Retinal pigment epithelial cell (primary cell): Measurements from ENCODE around the gene AK5.

Experiments used
- DNase-seq: peaks from one replicate; pipeline ENCODE4 v3.0.0-alpha.2; 2010; ENCODE audit warnings: low read depth
- H3K4me3 ChIP-seq: 2 replicates; pipeline ENCODE4 v1.5.1; 2011; ENCODE audit warnings: mild to moderate bottlenecking, low read length, control low read depth, moderate library complexity
- TF ChIP-seq, protein P1 (sequence below): conservative IDR thresholded peaks from 2 replicates; pipeline ENCODE4 v1.5.1; 2011; ENCODE audit warnings: low read depth, low read length, control low read depth, inconsistent platforms

AK5 gene

DNA sequence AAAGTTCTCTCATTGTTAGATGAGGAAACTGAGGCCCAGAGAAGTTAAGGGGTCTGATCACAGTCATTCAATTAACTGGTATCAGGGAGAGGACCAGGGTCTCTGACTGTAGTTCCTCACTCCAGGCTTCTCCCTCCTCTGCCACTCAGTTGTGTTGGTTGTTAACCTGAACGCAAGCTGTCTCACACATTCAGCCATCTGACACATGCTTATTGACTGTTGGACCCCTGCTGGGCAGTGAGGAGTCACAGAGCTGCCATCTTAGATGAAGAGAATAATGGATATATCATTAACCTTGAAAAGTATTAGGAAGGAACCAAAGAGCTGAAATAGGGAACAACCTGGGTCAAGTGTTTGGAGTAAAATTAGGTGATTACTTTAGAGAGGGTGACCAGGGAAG, 205.8 kb downstream of the AK5 start:
- TF ChIP-seq, protein P1, sequence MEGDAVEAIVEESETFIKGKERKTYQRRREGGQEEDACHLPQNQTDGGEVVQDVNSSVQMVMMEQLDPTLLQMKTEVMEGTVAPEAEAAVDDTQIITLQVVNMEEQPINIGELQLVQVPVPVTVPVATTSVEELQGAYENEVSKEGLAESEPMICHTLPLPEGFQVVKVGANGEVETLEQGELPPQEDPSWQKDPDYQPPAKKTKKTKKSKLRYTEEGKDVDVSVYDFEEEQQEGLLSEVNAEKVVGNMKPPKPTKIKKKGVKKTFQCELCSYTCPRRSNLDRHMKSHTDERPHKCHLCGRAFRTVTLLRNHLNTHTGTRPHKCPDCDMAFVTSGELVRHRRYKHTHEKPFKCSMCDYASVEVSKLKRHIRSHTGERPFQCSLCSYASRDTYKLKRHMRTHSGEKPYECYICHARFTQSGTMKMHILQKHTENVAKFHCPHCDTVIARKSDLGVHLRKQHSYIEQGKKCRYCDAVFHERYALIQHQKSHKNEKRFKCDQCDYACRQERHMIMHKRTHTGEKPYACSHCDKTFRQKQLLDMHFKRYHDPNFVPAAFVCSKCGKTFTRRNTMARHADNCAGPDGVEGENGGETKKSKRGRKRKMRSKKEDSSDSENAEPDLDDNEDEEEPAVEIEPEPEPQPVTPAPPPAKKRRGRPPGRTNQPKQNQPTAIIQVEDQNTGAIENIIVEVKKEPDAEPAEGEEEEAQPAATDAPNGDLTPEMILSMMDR, result no peak
- H3K4me3 ChIP-seq, result no peak overlapping the region
- DNase-seq, result no peak

DNA sequence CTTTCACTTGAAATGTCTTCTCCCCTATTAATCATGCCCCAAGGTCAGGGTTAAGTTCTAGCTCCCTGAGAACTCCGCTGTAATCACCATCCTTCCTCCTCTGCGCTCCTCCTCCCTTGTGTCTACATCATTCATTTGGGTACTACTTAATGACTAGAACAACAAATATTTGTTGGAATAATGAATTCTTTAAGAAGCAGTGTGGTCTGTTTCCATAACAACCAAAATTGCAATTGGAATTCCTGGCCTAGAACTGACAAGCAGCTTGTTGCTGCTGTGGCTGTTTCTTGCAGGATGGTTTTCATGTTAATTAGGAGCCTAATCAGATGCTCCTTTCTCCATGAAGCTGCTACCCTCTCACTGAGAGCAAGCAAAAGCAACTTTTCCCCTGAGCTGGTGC, 208.1 kb downstream of the AK5 start:
- no peak overlapping the region for H3K4me3 ChIP-seq
- TF ChIP-seq, protein P1, result no peak
- DNase-seq, result peak; percentile 91

DNA sequence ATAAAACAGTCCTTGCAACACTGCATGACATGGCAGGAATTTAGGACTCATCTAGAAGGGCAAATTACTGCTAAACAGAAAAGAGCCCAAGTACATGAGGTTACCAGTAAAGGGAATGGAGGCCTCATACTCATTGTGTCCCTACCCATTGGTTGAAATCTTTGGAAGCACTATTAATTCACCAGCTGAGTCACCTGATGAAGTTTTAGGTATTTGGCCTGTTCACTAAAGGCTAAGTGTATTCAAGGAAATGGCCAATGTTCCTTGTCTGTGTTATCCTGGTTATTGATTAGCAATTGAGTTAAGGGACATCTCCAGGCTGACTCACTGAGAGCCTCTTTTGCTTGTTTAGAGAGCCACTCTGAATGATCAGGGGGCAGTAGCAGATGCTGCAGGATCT, 212.2 kb downstream of the AK5 start:
- DNase-seq, result no peak
- TF ChIP-seq, protein P1, result no peak
- H3K4me3 ChIP-seq, result no peak overlapping the region

DNA sequence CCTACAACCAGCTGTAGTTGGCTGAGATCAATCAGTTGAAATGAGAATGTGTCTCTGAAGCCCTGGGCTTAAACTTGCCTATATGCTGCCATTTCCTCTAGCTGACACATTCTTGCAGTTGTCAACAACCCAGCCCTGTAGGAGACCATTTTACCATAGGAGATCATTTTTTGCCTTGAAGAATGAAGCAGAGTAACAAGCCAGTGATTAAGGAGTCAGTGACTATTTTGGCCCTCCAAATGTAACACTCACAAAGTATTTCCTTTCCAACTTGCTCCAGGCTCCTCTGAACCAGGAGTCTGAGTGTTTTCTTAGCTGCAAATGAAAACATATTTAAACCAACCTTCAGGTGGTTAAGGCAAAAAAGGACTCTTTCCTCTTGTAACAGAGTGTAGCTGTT, 217.1 kb downstream of the AK5 start:
- H3K4me3 ChIP-seq, result no peak overlapping the region
- TF ChIP-seq, protein P1, result no peak
- DNase-seq, result no peak

DNA sequence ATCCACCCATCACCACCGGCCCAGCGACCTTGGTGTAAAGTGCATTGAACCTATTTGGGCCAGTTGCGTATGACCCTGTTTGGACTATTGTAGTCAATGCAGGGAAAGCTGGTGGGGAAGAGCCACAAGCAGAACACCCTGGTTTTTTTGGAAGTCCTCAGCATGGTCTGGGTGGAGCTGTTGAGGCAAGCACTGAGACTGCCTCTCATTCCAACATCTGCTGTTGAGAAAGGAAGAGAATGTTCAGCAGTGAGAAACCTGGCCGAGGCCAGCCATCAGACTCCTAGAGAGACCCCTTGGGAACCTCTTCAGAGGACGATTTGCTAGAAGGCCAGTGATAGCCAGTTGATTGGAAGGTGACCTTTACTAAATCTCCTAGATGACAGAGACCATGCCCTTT, 217.6 kb downstream of the AK5 start:
- no peak for DNase-seq
- TF ChIP-seq, protein P1, result no peak

DNA sequence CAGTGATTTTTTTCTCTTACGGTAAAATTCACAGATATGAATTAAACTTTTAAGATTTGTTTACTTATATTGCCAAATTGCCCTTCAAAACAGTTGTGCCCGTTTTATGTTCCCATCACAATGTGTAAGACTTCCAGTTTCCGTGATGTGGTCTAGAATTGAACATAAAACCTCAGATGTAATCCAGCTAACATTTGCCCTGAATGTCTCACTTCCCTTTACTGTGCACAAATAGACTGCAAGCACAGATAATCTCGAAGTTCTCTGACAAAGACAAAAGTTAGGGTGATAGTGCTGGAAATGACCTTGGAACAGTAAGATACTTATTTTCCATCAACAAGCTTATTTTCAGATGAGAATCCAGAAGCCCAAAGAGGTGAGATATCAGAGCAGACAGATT, 223.2 kb downstream of the AK5 start:
- TF ChIP-seq, protein P1, result no peak
- H3K4me3 ChIP-seq, result no peak overlapping the region
- DNase-seq, result no peak

More for the DNA sequence above, 217.6 kb downstream of the AK5 start:
- no peak overlapping the region for H3K4me3 ChIP-seq

DNA sequence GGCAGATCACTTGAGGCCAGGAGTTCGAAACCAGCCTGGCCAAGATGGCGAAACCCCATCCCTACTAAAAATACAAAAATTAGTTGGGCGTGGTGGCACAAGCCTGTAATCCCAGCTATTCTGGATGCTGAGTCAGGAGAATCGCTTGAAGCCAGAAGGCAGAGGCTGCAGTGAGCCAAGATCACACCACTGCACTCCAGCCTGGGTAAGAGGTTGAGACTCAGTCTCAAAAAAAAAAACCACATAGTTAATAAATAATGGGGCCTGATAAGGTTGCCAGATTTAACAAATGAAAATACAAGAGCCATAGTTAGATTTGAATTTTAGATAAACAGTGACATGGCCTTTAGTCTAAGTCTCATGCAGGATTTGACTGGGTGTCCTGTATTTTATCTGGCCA, 225.0 kb downstream of the AK5 start:
- TF ChIP-seq, protein P1, result no peak
- no peak for DNase-seq
- H3K4me3 ChIP-seq, result no peak overlapping the region
